ENCODE measurements around the gene CLK2. TPM values are rescaled to one million over a fixed set of nuclear protein-coding genes. Genes with fewer than 3 reads are reported as not detected.
"Not testable (repeated sequence)": the region's sequence is repeated elsewhere in the genome, so short reads cannot be mapped to it uniquely, and the experiment has no call there.

CLK2 gene
- total and polyA plus RNA-seq, 10 donors, result 38.6 to 89.9 (median 74.6) TPM

- TF ChIP-seq POLR2AphosphoS5 (IDR thresholded peaks at IDR 0.05), result no peak
- TF ChIP-seq CTCF (IDR thresholded peaks at IDR 0.05 in 8 of 11, conservative IDR thresholded peaks at IDR 0.05 in 3 of 11), result no peak
- TF ChIP-seq POLR2A (IDR thresholded peaks at IDR 0.05), result no peak
- intact Hi-C loops (cut with DNase I; ENCODE audit: low total_unique reads), result no loop called here
- no peaks in the 10 kb centered on the region for H3K36me3 ChIP-seq
- peak; percentile 68 for DNase-seq
- WGBS, 5 donors, result 82 to 90% (median 87%) methylated on average over 17 of the region's 17 CpGs
- H3K9me3 ChIP-seq, result no peaks in the 10 kb centered on the region
- peaks cover 0 to 44% (median 21%) of the 10 kb centered on the region in 7 donors for H3K27me3 ChIP-seq (replicated peaks in 1 of 7)
- H3K27ac ChIP-seq, result no peak overlapping the region
- H3K4me1 ChIP-seq, result peaks cover 0 to 12% (median 3%) of the 10 kb centered on the region in 6 donors
- no peak overlapping the region for H3K4me3 ChIP-seq
Observed at GRCh38 chr1:155293086-155293749, 19.9 kb upstream of the CLK2 start.

- H3K36me3 ChIP-seq; H3K9me3 ChIP-seq; H3K27ac ChIP-seq; intact Hi-C loops (cut with DNase I; ENCODE audit: low total_unique reads); H3K4me3 ChIP-seq; DNase-seq: not testable (repeated sequence)
- peaks cover 0 to 12% (median 3%) of the 10 kb centered on the region in 6 donors for H3K4me1 ChIP-seq
- peaks cover 0 to 32% (median 18%) of the 10 kb centered on the region in 7 donors for H3K27me3 ChIP-seq (replicated peaks in 1 of 7)
- 82 to 92% (median 86%) methylated on average over 10 of the region's 10 CpGs for WGBS, 5 donors
Observed at GRCh38 chr1:155291006-155291405, 17.7 kb upstream of the CLK2 start.

DNA sequence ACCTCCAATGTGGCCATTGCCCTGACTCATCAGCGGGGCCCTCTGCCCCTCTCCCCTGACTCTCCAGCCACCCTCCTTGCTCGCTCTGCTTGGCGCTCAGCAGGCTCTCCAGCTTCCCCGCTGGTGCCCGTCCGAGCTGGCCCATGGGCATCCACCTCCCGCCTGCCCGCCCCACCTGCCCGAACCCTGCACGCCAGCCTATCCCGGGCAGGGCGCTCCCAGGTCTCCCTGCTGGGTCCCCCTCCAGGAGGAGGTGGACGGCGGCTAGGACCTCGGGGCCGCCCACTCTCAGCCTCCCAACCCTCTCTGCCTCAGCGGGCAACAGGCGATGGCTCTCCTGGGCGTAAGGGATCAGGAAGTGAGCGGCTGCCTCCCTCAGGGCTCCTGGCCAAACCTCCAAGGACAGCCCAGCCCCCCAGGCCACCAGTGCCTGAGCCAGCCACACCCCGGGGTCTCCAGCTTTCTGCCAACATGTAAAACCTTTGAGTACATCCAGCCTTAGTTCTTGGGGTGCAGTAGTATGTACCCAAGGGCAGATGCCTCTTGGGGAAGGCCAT is 14.8 kb upstream of the CLK2 start:
- 77 to 97% (median 86%) methylated on average over 13 to 21 of the region's 21 CpGs for WGBS, 5 donors
- DNase-seq, result peak; percentile 43
- intact Hi-C loops (cut with DNase I; ENCODE audit: low total_unique reads), result no loop called here

GRCh38 chr1:155286544-155286943 is 13.2 kb upstream of the CLK2 start:
- Histone ChIP-seq H3K4me1 (no peaks in the 10 kb centered on the region), H3K27me3 (replicated peaks in 1 of 7) (no peaks in the 10 kb centered on the region), H3K36me3 (peaks cover 0 to 4% (median 0%) of the 10 kb centered on the region in 6 donors), H3K4me3 (no peak overlapping the region), H3K27ac (no peak overlapping the region), H3K9me3 (no peaks in the 10 kb centered on the region)
- intact Hi-C loops (cut with DNase I; ENCODE audit: low total_unique reads), result no loop called here
- TF ChIP-seq POLR2AphosphoS5 (IDR thresholded peaks at IDR 0.05) (no peak), CTCF (IDR thresholded peaks at IDR 0.05 in 8 of 11, conservative IDR thresholded peaks at IDR 0.05 in 3 of 11) (no peak), POLR2A (IDR thresholded peaks at IDR 0.05) (no peak)
- no peak for DNase-seq
- WGBS, 5 donors, result 91 to 100% (median 96%) methylated on average over 2 of the region's 2 CpGs

More for the DNA sequence above, 14.8 kb upstream of the CLK2 start:
- no peak for TF ChIP-seq POLR2AphosphoS5 (IDR thresholded peaks at IDR 0.05)
- TF ChIP-seq CTCF (IDR thresholded peaks at IDR 0.05 in 8 of 11, conservative IDR thresholded peaks at IDR 0.05 in 3 of 11), result no peak
- TF ChIP-seq POLR2A (IDR thresholded peaks at IDR 0.05), result no peak
- Histone ChIP-seq H3K27me3 (replicated peaks in 1 of 7) (peaks cover 0 to 3% (median 0%) of the 10 kb centered on the region in 7 donors), H3K9me3 (no peaks in the 10 kb centered on the region), H3K27ac (no peak overlapping the region), H3K36me3 (no peaks in the 10 kb centered on the region), H3K4me3 (no peak overlapping the region), H3K4me1 (no peaks in the 10 kb centered on the region)
